HUES64 (cell line): ENCODE results near the gene TGFBR3.
"Not testable (repeated sequence)": the region's sequence is repeated elsewhere in the genome, so short reads cannot be mapped to it uniquely, and the experiment has no call there.

Source experiments
- H3K27ac ChIP-seq: 2 replicates; pipeline ENCODE4 v1.7.0; 2013; ENCODE audit warnings: low read depth, low read length, inconsistent platforms
- H3K27me3 ChIP-seq: 2 replicates; pipeline ENCODE4 v1.6.1; 2013; ENCODE audit warnings: mild to moderate bottlenecking, low read length; ENCODE audit not compliant: insufficient read depth
- H3K36me3 ChIP-seq: 2 replicates; pipeline ENCODE4 v1.6.1; 2013; ENCODE audit warnings: mild to moderate bottlenecking, low read length; ENCODE audit not compliant: insufficient read depth
- H3K4me1 ChIP-seq: 2 replicates; pipeline ENCODE4 v1.6.1; 2013; ENCODE audit warnings: mild to moderate bottlenecking, low read length, moderate library complexity; ENCODE audit not compliant: insufficient read depth
- H3K4me3 ChIP-seq: 2 replicates; pipeline ENCODE4 v1.5.1; 2013; ENCODE audit warnings: mild to moderate bottlenecking, low read length, moderate library complexity
- H3K9ac ChIP-seq: 2 replicates; pipeline ENCODE4 v1.6.1; 2013; ENCODE audit warnings: mild to moderate bottlenecking, low read depth, low read length
- H3K9me3 ChIP-seq: 2 replicates; pipeline ENCODE4 v1.6.1; 2013; ENCODE audit warnings: low read depth, low read length; ENCODE audit not compliant: insufficient read depth
- WGBS: fragments of 150-250, 120-280 bp; methylation state at CpG from one replicate; pipeline ENCODE4 v1.1.7; 2013; ENCODE audit warnings: missing lambda C conversion rate; 5-methylcytosine and 5-hydroxymethylcytosine counted together

TGFBR3 gene

DNA sequence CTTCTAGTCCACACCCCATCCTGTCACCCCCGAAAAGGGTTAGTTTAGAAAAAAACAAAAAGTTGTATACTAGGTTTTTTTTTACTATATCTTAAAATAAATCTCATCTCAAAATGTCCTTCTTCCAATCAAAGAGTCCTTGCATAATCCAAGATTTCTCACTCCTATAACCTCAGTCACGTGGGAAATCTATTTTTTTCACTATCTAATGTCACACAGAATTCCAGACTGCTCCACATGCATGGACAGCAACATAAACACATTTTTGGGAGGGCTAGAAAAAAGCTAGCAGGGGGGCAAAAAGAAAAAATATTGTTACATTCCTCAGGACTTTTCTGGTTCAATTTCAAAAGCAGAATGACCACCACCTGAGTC is 39.3 kb downstream of the TGFBR3 start:
- WGBS, result 91% methylated on average over 1 of the region's 2 CpGs
- no peak overlapping the region for H3K27ac ChIP-seq
- no peak overlapping the region for H3K9ac ChIP-seq
- no peaks in the 10 kb centered on the region for H3K9me3 ChIP-seq
- no peaks in the 10 kb centered on the region for H3K36me3 ChIP-seq
- H3K27me3 ChIP-seq, result no peaks in the 10 kb centered on the region
- no peak overlapping the region for H3K4me3 ChIP-seq
- no peaks in the 10 kb centered on the region for H3K4me1 ChIP-seq

- H3K9ac ChIP-seq, result no peak overlapping the region
- 81% methylated on average over 5 of the region's 6 CpGs for WGBS
- H3K4me3 ChIP-seq, result no peak overlapping the region
- H3K9me3 ChIP-seq, result no peaks in the 10 kb centered on the region
- H3K4me1 ChIP-seq, result no peaks in the 10 kb centered on the region
- H3K27ac ChIP-seq, result no peak overlapping the region
- no peaks in the 10 kb centered on the region for H3K36me3 ChIP-seq
- no peaks in the 10 kb centered on the region for H3K27me3 ChIP-seq
Observed at GRCh38 chr1:91846007-91846638, 39.8 kb downstream of the TGFBR3 start.

GRCh38 chr1:91844862-91845528 is 41.0 kb downstream of the TGFBR3 start:
- Histone ChIP-seq H3K4me3 (no peak overlapping the region), H3K27ac (no peak overlapping the region), H3K27me3 (no peaks in the 10 kb centered on the region), H3K4me1 (no peaks in the 10 kb centered on the region), H3K9ac (no peak overlapping the region), H3K9me3 (no peaks in the 10 kb centered on the region), H3K36me3 (no peaks in the 10 kb centered on the region)
- 89% methylated on average over 6 of the region's 6 CpGs for WGBS

DNA sequence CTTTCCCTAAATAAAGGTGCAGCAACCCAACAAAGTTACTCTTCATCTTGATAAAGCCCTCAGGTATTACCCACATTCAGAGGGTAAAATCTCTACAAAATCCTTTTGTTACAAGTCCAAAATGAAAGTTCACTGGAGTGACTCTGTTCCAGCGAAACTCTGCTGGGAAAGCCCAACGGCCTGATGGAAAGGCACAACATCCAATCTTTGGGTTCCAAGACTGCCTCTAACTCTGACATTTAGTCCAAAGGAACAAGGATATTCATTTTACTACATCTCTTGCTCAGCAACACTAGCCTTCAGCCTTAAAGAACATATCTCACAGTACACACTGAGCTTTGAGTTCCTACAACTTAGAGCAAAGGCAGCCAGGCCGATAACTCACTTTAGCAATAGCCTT is 42.1 kb downstream of the TGFBR3 start:
- WGBS, result 92% methylated on average over 3 of the region's 3 CpGs
- Histone ChIP-seq H3K27me3 (no peaks in the 10 kb centered on the region), H3K9ac (no peak overlapping the region), H3K4me1 (no peaks in the 10 kb centered on the region), H3K9me3 (no peaks in the 10 kb centered on the region), H3K36me3 (no peaks in the 10 kb centered on the region), H3K4me3 (no peak overlapping the region), H3K27ac (no peak overlapping the region)

- Histone ChIP-seq H3K27ac (no peak overlapping the region), H3K9ac (no peak overlapping the region), H3K9me3 (no peaks in the 10 kb centered on the region), H3K4me3 (no peak overlapping the region), H3K36me3 (no peaks in the 10 kb centered on the region), H3K4me1 (no peaks in the 10 kb centered on the region), H3K27me3 (no peaks in the 10 kb centered on the region)
Observed at GRCh38 chr1:91842563-91842962, 43.4 kb downstream of the TGFBR3 start.

DNA sequence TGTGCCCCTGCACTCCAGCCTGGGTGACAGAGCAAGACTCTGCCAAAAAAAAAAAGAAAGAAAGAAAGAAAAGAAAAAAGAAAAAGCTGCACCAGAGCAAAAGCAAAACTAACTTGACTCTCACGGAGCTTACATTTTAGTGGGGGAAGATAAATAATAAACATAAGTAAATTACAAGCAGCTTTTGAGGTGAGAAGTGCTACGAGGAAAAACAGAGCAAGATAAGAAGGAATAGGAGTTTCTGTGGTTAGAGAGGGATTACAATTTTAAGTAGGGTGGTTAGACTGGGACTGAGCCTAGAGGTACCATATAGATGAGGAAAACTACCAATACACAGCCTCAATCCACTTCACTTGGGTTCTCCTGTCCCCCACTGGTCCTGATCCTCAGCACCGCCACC is 43.9 kb downstream of the TGFBR3 start:
- Histone ChIP-seq H3K27me3 (no peaks in the 10 kb centered on the region), H3K9ac (no peak overlapping the region), H3K4me3 (no peak overlapping the region), H3K36me3 (no peaks in the 10 kb centered on the region), H3K9me3 (no peaks in the 10 kb centered on the region), H3K27ac (no peak overlapping the region), H3K4me1 (no peaks in the 10 kb centered on the region)
- WGBS, result 90% methylated on average over 2 of the region's 3 CpGs

GRCh38 chr1:91840276-91840675 is 45.7 kb downstream of the TGFBR3 start:
- H3K4me3 ChIP-seq, H3K4me1 ChIP-seq, H3K9me3 ChIP-seq, H3K9ac ChIP-seq, H3K27ac ChIP-seq, H3K36me3 ChIP-seq, H3K27me3 ChIP-seq: not testable (repeated sequence)

DNA sequence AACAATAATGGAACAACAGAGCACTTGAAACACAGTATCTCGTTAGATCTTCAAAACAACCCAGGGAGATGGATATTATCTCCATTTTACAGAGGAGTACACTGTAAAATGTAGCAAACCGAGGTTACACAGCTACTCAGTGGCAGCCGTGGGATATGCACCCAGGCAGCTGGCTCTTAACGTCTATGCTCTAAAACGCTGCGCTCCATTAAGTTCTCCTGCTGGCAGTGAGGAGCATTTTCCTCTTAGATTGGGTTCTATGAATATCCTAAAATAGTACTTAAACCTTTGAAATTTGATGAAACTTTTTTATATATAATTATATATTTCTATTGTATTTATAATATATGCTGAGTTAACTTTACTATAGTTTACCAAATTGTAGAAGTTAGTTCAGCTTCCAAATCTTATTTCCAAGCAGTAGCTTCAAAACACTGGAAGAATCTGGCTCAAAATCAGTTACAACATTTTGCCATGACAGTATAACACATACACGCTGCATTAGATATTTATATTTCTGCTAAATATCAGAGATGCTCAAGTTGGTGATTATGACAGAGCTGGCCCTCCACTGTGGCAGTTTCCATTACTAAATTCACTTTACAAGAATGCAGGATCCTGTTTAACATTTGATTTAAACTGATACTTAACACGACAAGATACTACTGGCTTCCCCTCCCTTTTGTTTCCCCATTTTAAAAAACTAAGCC is 49.5 kb downstream of the TGFBR3 start:
- Histone ChIP-seq H3K4me3 (no peak overlapping the region), H3K27ac (no peak overlapping the region), H3K27me3 (no peaks in the 10 kb centered on the region), H3K9ac (no peak overlapping the region), H3K36me3 (no peaks in the 10 kb centered on the region), H3K4me1 (no peaks in the 10 kb centered on the region), H3K9me3 (no peaks in the 10 kb centered on the region)
- 74% methylated on average over 8 of the region's 8 CpGs for WGBS

- H3K27ac ChIP-seq, result no peak overlapping the region
- H3K4me3 ChIP-seq, result no peak overlapping the region
- no peaks in the 10 kb centered on the region for H3K36me3 ChIP-seq
- no peak overlapping the region for H3K9ac ChIP-seq
- H3K4me1 ChIP-seq, result no peaks in the 10 kb centered on the region
- 100% methylated on average over 1 of the region's 1 CpG for WGBS
- H3K27me3 ChIP-seq, result no peaks in the 10 kb centered on the region
- no peaks in the 10 kb centered on the region for H3K9me3 ChIP-seq
Observed at GRCh38 chr1:91835087-91835521, 50.8 kb downstream of the TGFBR3 start.

- not testable (repeated sequence) for H3K9ac ChIP-seq, H3K4me1 ChIP-seq, H3K27ac ChIP-seq, H3K4me3 ChIP-seq, H3K36me3 ChIP-seq, H3K27me3 ChIP-seq, H3K9me3 ChIP-seq
- 94% methylated on average over 7 of the region's 7 CpGs for WGBS
Observed at GRCh38 chr1:91834549-91834948, 51.4 kb downstream of the TGFBR3 start.

DNA sequence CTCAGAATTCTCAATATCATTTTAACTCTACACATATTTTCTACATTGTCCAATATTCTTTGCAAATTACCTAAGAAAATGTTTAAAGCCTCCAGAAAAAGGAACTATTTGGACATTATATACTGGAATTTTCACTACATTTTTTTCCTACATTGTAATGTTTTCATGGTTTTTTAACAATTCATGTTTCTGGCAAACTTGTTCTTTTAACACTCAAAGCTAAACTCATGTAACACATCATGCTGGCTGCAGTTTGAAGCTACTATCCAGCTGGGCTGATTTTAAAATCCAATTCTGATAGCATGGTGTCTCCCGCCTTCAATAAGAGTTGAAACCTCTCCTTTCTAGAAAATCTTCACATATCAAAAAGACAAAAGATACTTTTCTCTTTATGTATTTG is 52.0 kb downstream of the TGFBR3 start:
- WGBS, result 95% methylated on average over 1 of the region's 1 CpG
- no peaks in the 10 kb centered on the region for H3K36me3 ChIP-seq
- H3K27me3 ChIP-seq, result no peaks in the 10 kb centered on the region
- H3K9ac ChIP-seq, result no peak overlapping the region
- no peaks in the 10 kb centered on the region for H3K4me1 ChIP-seq
- H3K4me3 ChIP-seq, result no peak overlapping the region
- H3K9me3 ChIP-seq, result no peaks in the 10 kb centered on the region
- no peak overlapping the region for H3K27ac ChIP-seq
